GM18907 (cell line): Measurements from ENCODE around the gene KCTD3.

Source experiments
- ATAC-seq: cut with Tn5 transposase; IDR thresholded peaks from one replicate; pipeline ENCODE4 v1.9.1; 2021; ENCODE audit warnings: mild to moderate bottlenecking, moderate library complexity; ENCODE audit not compliant: unreplicated experiment

Gene KCTD3

DNA sequence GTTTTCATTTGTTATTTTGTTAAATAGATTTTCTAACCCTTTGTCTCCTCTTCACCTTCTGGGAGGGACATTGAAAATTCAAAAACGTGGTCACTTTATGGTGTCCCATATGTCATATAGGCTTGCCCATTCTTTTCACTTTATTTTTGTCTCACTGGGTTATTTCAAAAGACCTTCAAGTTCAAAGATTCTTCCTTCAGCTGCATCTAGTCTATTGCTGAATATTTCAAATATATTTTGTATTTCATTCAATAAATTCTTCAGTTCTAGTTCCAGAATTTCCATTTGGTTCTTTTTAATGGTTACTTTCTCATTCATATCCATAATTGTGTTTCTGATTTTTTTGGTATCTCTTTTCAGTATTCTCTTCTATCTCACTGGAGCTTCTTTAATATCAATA, 11.6 kb upstream of the KCTD3 start:
- no peak for ATAC-seq

DNA sequence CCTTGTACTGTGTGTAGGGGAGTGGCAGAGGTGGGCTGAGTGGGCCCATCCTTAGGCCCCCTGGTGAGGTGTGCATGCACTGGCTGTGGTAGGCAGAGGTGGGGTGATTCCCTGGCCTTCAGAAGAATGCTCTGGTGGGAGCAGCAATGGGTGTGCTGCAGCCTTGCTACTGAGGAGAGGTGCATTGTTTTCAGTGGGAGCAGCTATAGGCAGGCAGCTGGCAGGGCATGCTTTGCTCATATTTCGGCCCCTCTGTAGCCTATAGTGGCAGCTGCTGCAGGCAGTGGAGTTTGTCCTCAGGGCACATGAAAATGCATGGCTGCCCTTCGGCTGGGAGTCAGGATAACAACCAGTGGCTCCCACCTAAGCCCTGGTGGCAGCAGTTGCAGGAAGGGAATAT, 10.1 kb upstream of the KCTD3 start:
- ATAC-seq: no peak

DNA sequence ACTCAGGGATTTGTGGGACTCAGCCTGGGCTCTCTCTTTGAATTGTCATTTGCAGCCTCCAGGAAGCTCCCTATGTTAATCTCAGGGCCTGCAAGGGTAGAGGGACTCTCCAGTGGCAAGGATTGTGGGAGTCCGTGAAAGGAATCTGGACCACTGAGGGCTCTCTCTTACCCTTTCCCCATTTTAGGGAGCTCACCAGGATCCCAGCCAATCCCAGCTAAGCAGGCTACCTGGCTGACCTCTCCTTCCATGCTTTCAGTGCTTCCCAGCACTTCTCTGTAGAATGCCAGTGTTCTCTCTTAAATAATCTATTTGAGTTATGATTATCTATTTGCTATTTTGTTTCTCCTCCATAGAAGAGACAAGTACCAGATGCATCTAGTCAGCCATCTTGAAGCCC, 9.6 kb upstream of the KCTD3 start:
- no peak for ATAC-seq

DNA sequence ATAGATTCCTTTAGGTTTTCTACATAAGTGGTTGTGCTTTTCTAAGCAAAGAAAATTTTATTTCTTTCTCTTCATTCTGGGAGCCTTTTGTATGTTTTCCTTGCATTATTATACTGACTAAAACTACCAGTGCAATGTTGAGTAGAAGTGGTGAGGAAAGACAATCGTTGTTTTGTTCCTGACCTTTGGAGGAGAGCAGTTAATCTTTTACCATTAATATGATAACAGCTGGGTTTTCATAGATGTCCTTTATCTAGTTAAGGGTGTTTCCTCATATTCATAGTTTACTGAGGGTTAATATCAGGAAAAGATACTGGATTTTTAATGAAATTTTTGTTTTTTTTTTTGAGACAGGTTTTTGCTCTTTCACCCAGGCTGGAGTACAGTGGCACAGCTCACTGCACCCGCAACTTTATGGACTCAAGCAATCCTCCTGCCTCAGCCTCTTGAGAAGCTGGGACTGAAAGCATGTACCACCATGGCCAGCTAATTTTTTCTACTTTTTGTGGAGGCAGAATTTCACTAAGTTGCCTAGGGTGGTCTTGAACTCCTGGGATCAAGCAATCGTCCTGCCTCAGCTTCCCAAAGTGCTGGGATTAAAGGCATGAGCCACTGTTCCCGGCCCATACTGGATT, 9.0 kb upstream of the KCTD3 start:
- ATAC-seq: no peak

GRCh38 chr1:215567491-215568298, 591 bp downstream of the KCTD3 start:
- ATAC-seq: peak; percentile 74

DNA sequence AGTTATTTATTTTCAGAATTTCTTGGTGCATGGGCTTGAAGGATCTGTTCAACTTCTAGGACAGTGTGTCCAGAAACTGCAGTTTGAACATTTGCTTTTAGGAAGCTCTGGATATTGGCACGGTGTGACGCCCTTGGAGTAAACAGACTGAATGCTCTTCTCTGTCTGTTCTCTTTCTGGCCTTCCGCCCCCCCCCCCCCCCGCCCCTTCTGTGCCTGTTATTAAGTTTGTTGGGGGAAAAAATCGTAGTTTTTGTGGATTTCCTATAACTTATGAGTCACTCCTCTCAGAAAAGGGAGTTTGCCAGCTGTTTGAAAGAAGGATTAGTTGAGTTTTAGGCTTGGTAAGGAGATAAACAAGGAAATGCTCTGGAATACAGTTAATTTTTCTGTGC, 1.2 kb downstream of the KCTD3 start:
- peak; percentile 14 for ATAC-seq

DNA sequence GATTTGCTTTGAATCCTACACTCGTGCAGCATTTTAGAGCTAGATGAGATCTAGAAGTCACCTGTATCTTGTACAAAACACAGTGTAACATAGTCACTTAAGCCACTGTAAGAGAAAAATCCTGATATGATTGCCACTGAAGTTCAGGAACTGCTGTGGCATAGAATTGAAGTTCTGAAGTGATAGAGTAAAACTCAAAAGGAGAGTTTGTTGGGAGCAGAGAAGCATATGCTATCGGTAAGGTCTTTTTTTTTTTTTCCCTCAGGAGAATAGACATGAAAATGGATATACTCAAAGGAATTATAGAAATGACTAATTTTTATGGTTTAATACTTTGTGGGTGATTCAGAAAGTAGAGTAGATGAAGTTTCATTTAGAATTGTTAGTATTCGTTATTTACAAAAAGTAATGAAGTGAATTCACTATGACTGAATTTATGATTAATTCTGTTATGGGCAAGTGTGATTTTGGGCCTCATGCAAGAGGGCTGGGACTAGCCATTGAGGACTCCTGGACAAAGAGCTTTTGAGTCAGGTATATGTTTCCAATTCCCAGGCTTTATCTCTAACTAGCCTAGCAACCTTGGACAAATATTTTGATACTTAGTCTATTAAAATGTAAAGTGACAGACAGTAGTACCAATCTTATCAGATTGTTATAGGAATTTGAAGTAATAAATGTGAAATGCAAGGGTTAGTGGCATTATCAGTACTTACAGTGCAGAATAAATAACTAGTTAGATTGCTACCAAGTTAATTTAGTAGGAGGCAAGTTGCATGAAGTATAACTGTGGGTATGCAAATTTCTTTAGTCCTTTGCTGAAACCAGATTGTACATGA, 3.1 kb downstream of the KCTD3 start:
- ATAC-seq: no peak

- ATAC-seq: no peak
Measured at GRCh38 chr1:215581896-215582295, 14.8 kb downstream of the KCTD3 start.

- no peak for ATAC-seq
Measured at GRCh38 chr1:215583185-215583749, 16.2 kb downstream of the KCTD3 start.

GRCh38 chr1:215584389-215584788, 17.3 kb downstream of the KCTD3 start:
- peak; percentile 46 for ATAC-seq

DNA sequence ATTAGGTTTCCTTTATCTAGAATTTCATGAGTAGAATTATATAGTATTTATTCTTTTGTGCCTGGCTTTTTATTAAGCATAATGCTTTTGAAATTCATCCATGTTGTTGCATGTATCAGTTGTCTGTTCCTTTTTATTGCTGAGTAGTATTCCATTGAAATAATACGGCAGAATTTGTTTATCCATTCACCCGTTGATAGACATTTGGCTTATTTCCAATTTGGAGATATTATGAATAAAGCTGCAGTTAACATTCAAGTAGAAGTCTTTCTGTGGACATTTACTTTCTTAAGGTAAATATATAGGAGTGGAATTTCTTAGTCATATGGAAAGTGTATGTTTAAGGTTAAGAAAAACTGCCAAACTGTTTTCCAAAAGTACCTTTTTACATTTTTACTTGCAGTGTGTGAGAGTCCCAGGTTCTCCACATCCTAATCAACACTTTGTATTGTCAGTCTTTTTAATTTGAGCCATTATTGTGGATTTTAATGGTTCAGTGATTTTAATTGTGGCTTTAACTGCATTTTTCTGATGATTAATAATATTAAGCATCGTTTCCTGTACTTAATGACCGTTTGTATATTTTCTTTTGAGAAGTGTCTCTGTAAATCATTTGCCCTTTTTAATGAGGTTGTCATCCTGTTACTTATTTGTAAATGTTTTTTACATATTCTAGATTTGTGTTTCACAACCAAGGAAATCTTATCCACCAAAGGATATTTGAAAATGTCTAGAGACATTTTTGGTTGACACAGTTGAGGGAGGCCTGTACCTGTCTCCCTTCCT, 22.7 kb downstream of the KCTD3 start:
- no peak for ATAC-seq

DNA sequence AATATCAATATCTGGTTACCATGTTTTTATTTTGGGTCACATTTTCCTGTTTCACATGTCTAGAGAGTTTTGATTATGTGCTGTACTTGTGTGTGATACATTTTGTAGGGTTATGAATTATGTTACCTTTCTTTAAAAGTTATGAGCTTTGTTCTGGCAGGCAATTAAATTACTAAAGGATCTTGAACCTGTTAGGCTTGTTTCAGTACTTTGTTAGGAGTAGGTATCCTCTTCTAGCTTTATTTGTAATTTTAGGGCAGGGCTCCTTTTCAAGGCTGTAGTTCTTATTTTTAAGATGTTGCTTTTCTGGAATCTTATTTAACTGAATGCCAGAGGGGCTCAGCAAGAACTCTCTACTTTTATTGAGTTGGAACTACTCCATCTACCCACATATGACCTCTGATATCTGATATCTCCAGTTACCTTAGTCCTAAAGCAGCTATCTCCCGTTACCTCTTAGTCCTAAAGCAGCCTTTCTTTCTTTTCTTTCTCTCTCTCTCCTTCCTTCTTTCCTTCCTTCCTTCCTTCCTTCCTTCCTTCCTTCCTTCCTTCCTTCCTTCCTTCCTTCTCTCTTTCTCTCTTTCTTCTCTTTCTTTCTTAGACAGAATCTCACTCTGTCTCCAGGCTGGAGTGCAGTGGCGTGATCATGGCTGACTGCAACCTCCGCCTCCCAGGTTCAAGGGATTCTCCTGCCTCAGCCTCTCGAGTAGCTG, 23.8 kb downstream of the KCTD3 start:
- ATAC-seq: no peak

- ATAC-seq: no peak
Measured at GRCh38 chr1:215594640-215595039, 27.5 kb downstream of the KCTD3 start.

- ATAC-seq: no peak
Measured at GRCh38 chr1:215595231-215595630, 28.1 kb downstream of the KCTD3 start.

DNA sequence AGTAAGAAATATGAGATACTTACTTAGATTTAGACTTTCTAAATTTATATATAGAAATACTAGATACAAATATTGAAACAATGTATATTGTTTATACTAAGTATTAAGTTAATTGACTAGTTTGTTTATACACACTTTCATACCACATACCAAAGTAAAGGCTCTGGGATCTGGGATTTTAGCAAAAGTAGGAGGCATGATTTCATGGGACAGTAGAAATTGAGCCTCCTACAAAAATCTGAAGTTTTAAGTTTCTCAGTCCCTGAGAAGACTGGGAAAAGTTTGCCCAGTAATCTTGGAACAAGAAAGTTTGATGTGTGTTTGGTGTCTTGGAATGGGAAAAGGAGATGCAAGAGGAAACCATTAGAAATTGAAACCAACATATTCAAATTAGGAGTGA, 30.9 kb downstream of the KCTD3 start:
- ATAC-seq: no peak

DNA sequence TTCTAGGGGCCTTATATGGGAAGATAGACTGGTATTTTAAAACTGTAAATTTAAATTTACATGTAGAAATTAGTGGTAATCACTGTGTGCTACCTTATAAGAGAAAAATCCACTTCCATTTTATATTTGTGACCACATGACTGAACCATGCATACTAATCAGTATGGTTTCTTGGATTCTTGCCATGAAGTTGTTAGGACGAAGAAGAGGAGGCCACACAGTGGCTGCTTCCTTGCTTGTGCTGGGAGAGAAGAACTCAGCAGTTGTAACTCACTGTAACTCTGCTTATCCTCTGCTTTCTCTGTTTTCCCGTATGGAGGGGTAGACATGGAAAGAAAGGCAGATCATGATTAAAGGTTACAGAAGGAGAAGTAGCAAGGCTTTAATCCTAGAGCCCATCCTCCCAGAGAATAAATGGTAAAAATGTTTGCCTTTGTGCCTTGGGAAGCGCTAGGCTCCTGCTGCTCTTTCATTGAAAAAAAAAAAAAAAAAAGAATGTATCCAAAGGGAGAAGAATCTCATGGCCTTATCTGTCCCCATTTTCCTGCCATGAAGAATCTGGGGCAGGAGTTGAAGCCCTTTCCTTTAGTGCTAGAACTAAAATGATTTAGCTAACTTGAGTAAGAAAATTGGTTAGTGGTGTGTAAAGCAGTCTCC, 32.4 kb downstream of the KCTD3 start:
- ATAC-seq: no peak

GRCh38 chr1:215600258-215600792, 33.2 kb downstream of the KCTD3 start:
- ATAC-seq: no peak

- ATAC-seq: no peak
Measured at GRCh38 chr1:215600867-215601266, 33.8 kb downstream of the KCTD3 start.

DNA sequence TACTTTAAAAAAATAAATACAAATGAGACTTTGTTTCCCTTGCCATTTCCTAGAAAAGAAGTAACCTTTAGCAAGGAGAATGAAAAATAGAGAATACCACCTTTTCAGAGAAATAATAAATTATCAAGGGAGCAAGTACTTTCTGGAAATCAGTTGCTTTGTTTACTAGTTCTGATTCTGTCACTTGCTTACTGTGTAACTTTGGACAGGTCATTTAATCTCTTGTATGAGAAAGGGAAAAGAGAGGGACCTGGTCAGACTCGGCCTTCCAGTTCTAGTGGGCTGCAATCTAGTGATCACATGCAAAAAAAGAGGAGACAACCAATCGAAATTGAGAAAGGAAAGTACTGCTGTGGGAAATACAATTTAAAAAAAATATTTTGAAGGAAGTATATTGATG, 34.2 kb downstream of the KCTD3 start:
- ATAC-seq: no peak
